HCEC 1CT (cell line): Measurements from ENCODE around the gene HSD17B12.

Experiments
- DNase-seq: peaks from one replicate; pipeline ENCODE4 v3.0.0-alpha.2; 2017

Gene HSD17B12

DNA sequence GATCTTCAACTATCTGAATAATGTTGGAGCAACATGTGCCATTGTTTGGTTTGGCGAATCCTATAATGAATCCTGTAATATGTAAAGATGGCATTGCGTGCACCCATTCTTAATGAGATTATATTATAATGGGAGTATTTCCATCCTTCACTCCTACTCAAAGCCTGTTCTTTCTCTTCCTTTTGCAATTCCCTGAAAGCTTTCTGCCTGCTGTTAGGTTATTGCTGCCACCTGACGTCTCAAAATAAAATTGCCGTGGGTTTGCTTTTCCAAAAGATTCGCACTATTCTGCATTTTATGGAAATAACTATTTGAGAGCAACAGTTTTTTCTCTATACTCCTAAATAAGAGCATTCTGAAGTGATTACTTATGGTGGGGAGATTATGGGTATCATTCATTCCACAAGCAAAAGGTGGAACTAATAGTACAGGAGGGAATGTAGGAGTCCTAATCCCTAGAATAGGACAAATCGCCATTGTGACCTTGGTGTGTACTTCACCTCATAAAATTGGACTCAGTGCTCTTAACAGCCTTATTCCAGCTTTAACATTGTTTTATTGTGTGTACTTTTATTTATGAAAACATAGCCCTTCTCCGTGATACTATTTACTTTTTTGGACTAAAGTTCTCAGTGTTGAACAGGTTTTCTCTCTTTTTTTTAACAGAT lies 130.5 kb downstream of the HSD17B12 start:
- DNase-seq = no peak

DNA sequence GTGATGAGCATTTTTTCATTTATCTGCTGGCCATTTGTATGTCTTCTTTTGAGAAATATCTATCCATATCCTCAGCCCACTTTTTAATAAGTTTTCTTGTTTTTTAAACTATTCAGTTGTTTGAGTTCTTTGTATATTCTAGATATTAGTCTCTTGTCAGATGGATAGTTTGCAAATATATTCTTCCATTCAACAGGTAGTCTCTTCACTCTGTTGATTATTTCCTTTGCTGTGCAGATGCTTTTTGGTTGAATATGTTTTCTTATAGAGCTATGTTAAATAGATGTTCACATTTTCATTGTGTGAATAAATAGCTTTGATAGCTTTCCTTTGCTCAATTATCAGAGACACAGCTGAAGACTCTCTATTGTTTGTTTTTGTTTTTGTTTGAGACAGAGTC lies 131.9 kb downstream of the HSD17B12 start:
- DNase-seq = no peak

DNA sequence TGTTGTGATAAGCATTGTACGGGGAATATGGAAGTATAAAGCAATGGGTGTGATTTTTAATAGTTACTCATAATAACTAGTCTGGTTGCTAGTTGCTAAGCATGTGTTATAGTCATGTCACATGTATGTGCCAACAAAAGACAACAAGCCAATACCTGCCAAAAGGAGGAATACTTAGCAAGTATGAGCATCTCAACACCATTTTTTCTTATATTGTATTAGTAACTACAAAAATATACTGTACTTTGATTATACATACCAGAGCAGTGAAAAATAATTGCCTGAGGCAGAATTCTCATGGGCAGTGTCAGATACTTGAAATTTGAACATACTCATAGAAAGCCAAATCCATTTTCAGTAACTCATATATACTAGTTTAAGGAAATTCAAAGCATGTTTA lies 137.7 kb downstream of the HSD17B12 start:
- DNase-seq = no peak

DNA sequence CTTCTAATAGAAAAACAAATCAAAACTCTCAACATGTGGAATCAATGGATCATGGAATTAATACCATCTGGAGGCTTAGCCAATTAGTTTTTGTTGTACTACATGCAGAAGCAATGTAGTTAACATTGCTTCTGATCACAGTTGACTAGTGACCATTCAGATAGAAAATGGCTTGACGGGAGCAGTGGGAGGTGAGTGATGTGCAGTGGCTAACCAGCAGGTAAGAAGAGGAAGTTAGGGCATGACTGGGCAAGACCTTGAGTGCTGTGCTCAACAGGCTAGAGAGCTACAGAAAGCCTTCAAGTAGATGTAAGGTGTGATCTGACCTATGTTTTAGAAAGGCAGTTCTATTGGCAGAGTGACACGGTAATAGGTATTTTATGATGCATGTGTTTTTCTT lies 139.4 kb downstream of the HSD17B12 start:
- DNase-seq = no peak

DNA sequence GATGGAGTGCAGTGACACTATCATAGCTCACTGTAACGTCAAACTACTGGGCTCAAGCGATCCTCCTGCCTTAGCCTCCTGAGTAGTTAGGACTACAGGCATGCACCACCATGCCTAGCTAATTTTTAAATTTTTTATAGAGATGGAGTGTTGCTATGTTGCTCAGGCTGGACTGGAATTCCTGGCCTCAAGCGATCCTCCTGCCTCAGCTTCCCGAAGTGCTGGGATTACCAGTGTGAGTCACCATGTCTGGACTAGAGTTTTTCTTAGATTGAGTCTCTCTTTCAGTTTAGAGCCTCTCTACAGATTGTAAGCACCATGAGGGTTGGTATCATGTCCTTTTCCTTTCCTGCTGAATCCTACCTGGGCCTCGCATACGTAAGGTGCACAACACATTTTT lies 142.8 kb downstream of the HSD17B12 start:
- DNase-seq = no peak

DNA sequence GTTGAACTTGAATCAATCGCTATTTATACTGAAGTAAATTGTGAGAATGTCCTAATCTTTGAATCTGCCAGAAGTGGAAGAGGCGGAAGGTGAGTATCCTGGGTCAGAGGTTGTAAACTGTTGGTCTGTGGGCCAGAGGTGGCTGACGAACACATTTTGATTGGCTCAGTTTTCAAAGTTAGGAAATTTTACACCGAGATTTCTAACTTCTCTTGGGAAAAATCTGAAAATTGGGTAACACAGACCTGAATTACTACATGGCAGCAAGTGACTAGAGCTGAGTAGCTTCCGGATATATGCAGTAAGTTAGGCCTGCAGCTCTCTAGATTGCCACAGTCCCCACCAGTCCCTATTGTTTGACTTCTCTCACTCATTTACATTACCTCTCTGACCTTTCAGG lies 143.3 kb downstream of the HSD17B12 start:
- no peak for DNase-seq

DNA sequence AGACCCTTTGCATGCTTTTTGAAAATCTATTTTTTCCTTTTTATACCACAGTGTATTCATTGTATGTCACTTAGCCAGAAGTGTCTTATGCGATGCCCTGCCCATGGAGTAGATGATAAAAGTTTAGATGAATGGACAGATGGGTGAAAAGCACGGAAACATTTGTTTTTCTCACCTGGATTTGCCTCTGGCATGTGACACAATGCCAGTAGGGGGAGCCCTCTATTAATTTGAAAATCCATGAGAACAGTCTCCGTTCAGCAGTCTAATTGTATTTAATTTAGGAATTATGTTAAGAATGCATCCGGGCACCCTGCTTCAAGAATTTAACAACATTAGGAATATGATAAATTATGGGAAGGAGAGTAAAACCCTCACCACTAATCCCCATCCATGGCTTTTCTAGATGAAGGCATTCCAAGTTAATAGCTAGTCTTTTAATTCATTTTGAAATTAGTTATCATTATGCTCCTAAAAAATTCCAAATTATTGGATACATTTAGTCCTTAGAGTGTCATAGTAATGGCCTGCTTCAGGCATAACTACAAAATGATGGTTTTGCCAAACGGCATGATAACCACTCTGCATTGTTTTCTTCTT lies 144.8 kb downstream of the HSD17B12 start:
- peak; percentile 39 for DNase-seq

DNA sequence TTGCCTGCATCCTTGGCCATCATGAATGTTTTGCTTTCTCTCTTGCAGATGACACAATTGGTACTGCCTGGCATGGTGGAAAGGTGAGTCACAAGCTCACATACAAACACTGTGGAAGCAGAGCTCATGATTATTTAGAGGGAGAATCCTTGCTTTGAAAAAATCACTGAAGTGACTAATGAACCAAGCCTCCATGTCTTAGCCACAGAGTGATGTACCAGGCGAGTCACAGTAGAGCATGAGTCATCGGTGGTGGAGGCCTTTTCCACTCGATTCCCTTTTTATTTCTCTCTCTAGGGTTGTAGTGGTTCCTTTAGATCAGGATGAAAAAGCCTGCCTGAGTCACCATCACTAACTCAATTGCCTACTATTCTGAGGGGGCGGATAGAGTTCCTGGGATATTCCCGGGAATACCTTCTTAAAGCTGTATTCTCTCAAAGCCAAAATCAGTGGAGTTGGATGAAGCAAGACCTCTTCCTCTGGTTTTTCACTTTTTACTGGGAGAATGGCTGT lies 150.4 kb downstream of the HSD17B12 start:
- peak; percentile 100 for DNase-seq

DNA sequence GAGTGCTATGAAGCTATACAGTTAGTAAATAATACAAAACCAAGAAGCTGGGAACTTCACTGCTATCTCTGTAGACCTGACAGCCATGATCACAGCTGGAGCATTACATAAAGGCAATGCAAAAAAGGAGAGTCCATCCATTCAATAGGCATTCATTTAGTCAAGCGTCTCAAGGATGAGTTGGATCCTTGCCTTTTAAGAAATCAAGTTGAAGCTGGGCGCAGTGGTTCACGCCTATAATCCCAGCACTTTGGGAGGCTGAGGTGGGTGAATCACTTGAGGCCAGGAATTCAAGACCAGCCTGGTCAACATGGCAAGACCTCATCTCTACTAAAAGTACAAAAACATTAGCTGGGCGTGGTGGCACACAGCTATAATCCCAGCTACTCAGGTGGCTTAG lies 152.0 kb downstream of the HSD17B12 start:
- DNase-seq = no peak

DNA sequence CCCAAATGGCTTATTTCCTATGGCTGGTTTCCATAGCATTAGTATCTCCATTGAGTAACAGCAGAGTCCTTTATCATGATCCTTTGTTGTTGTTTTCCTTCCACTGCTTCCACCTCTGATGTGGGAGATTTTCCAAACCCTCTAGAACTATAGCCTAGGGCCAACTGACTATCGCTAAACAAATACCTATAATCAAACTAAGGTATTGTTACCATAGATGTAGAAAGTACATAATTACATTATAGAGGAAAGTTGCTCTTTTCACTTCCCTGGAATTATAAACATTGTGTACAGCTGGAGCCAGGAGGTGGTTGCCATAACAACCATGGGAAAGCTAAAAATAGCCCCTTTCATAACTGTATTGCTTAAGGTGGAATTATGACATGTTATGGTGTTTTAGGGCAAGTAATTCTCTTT lies 153.1 kb downstream of the HSD17B12 start:
- peak; percentile 76 for DNase-seq

DNA sequence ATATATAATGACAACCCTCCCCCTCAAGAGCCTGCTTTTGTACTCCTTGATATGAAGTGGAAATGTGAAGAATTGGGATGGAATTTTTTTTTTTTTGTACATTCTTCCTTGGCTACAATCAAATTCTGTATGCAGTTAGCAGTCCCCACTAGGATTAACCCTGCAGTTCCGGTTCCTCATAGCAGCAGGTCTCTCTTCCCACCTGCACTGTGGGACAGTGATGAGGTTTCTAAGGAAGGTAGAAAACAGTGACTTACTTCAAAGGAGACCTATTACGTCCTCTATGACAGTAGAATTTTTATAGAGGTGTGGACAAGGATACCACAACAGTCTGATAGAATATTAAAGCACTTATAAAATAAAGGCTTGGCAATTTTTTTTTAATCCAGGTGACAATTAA lies 153.7 kb downstream of the HSD17B12 start:
- DNase-seq = no peak

DNA sequence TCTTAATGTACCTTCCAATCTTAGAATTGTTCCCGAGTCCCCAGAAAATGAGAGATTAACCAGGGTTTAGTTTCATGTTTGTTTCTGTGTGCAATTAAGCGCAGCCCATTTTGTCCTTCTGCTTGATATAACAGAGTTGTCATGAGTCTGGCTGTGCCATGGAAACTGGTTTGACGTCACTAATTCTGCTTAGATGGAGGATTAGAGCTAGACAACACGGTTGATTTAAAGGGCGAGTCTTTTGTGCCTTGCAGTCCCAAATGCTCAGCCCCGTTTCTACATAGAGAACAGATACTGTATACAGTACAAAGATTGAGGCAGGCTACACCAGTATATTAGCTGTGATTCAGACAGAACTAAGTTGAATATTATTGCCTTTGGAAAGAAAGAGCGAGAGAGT lies 154.6 kb downstream of the HSD17B12 start:
- DNase-seq = no peak

DNA sequence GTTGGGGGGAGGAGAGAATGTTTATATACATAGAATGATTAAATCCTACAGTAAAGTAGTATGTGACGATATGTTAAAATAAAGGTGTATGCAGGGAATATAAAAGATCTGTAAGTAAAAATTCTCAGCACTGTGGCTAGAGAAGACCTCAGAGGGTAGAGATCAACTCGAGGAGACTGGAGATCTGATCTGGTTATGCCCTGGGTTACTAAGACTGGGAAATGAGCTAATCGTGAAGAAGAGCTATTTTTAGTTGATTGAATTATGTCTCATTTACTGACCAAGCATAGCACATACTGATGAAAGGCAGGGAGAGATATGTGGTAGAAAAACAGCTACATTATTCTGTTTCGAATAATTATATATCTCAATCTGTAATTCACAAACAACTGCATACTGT lies 157.3 kb downstream of the HSD17B12 start:
- DNase-seq = peak; percentile 8

DNA sequence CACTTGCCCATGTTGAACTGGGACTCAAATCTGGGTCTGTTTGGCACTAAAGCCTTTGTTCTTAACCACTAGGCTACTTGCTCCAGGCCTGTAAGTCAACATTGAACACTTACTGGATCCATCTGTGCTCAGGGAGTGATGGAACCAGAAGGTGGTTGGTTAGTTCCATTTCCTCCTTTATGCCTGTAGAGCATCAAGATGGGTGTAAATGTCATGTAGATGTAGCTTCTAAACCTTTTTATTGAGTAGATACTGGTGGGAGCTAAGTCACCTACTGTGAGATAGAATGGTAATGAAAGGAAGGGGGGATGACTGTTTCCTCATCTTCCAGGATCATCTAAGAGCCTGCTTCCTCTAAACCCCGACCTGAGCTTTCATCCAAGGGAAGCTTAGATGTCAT lies 161.5 kb downstream of the HSD17B12 start:
- no peak for DNase-seq

DNA sequence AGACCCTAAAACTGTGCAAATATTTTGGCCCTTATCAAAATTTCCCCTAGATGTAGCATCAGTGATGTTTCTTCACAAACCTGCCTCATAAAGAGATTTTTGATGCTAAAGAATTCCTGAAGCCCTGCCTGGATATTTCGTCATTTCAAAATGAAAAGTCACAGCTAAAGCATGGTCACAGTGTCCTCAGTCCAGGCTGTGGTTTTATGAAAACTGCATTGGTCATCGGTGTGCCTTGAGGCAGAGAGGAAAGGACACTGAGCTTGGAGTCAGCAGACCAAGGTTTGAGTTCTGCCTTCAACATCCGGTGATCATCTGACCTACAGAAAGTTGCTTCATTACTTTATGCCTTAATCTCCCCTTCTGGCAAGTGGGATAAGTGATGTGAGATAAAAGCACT lies 165.3 kb downstream of the HSD17B12 start:
- no peak for DNase-seq

DNA sequence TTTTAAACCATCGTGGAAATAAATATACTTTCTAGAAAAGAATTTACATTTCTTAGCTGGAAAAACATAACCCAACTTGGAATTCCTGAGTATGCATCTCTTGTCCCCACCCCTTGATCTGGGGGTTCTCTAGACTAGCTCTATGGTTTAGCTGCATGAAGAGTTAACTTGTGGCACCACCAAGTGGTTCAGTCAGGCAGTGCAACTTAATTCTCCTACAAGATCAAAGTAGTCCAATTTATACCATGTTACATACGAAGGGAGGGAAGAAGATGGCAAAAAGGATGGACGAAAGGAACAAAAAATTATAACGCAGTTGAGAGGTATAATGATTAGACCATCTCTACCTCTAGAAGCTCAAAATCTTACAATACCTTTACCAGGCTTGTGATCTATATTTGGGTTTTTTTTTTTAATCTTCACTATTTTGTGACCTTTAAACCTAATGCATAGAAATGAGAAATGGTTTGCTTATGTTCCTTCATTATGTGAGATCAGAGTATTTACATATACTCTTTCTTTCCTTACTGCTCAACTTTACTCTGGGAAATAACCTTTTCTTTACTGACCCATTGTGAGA lies 171.6 kb downstream of the HSD17B12 start:
- peak; percentile 68 for DNase-seq

DNA sequence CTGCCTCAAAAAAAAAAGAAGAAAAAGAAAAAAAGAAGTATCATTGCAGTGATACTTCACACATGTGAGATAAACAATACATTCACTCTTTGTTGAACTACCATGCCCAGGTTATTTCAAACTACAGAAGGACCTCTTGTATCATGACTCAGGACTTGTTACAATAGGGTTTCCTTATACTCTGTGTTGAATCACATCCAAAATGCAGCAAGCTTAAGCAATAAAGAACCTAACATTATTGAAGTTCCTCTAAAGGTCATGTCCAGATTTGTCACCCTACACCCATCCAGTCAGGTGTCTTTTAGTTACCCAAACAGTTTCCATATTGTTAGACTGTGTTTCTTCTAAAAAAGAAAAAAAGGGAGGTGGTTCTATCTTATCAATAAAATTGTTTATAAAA lies 173.2 kb downstream of the HSD17B12 start:
- no peak for DNase-seq

DNA sequence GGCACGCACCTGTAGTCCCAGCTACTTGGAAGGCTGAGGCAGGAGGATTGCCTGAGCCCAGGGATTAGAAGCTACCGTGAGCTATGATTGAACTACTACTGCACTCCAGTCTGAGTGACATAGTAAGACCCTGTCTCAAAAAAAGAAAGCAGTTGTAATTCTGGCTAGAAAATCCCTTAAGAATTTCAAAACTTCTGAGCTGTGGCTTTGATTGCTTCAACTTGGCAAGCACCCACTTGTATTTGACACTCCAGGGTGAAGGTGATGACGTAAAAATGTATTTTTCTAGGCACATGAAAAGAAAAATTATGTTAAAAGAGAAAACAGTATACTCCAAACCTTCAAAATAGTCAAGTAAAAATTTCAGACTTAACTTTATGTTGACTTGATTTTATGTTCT lies 176.5 kb downstream of the HSD17B12 start:
- DNase-seq = no peak

DNA sequence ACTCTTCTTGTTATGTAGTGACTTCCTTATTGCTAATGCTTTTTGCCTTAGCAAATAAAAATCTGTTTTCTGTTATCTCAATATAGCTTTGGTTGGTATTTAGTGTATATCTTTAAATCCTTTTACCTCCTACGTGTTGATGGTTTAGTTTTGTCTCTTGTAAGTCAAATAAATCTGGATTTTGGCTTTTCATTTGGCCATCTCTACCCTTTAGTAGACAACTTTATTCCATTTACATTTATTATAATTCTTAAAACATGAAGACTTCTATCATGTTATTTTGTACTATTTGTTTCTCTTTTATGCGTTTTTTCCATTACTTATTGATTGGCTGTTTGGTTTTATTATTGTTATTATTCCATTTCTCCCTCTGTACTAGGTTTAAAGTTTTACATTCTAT lies 180.6 kb downstream of the HSD17B12 start:
- no peak for DNase-seq

DNA sequence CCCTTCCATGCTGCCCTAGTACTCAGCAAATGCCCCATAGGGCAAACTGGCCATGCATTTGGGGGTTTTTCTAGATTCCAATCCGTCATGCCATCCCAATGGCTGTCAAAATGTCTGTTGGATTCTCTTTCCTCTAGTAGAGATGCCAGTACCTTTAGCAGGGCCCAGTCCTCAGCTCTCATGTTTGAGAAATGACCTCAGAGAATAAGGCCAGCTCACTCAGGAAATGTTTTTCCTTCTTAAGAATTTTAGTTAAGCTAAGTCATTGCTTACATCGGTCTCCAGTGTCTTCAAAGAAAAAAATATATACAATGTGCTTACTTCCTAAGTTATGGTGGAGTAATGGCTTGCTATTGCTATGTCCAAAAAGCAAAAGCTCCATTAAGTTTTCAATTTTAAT lies 186.0 kb downstream of the HSD17B12 start:
- no peak for DNase-seq

DNA sequence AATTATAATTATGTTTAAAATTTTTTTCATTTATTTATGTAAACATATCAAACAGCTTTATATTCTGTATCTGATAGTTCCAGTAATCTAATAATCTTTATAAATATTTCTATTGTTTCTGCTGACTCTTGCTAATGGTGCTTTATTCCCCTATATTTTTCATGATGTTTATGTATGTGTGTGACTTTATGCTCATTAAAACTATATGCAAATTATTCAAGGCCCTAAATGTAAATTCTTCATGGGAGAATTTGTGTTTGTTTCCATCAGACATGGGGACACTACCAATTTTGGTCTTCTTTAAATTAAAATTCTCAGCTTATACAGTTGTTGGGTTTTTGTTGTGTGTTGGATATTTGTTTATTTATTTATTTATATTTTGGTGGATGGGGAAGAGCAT lies 186.4 kb downstream of the HSD17B12 start:
- DNase-seq = no peak

DNA sequence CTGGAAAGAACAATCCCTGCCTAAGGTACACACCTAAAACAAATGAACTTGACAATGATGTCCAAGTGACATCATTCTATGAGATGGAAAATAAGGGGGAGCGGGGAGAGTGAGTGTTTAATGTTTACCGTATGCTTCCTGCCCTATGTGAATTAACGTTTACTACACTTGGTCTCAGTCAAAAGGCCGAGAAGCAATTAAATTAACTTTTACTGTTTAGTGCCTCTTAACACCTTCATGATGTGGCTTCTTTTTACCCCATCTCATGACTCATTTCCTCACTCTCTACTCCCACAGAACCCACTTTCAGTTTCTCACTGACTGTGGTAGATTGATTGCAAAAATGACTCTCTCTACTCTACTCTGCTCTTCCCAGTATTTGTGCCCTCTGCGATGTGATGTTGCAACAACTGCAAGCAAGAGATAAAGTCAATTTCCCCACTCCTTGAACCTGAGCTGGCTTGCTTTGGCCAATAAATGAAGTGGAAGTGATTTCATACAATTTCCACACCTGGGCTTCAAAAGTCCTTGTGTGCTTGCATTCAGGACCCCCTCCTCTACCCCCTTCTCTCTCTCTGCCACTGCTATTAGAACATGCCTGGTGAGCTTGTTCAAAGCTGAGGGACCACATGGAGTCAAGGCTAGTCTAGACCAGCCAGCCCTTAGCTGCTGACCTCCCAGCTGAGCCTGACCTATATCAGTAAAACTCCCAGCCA lies 188.5 kb downstream of the HSD17B12 start:
- DNase-seq = peak; percentile 80

DNA sequence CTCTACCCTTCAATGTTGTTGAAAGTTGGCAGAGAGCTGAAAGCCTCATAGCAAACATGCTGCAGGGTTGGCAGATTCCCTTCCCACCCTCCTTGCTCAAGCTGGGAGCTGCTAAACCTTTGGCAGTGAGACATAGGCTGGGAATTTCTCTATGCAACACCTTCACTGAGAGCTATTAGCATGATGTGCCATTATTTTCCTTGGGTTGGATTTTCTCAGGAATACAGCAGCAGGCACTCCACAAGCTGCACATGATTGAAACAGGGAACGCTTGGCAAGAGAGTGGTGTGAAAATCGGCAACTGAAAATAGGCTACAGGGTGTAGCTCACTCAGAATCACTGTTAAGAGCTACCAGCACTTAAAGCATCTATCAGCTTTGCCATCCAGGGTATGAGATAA lies 190.5 kb downstream of the HSD17B12 start:
- DNase-seq = no peak

DNA sequence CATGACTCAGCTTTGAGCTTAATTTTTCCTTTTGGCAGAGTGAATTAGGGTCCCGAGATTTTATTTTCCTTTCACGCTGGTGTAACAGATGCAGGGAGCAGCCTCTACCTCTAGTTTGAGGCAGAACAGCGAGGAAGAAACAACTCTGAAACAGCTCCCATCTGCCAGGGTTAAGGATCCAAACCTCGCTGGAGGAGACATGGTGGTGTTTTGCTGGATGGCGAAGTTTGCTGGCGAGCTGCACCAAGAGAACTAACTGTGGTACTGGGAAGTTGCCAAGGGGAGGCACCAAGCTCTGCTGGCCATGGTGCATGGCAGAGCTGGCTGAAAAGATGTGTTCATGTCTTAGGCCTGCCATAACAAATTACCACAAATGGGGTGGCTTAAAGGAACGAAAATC lies 192.5 kb downstream of the HSD17B12 start:
- no peak for DNase-seq
